IMR-90 (cell line): Measurements from ENCODE around the gene SQSTM1. TPM values are rescaled to one million over a fixed set of nuclear protein-coding genes. Genes with fewer than 3 reads are reported as not detected.

Experiments
- ATAC-seq: fragments of 200-7000 bp; cut with Tn5 transposase; 2 replicates; pipeline ENCODE4 v1.9.1; 2020; ENCODE audit warnings: low read depth, mild to moderate bottlenecking, moderate library complexity
- BruUV-seq: library from RNA; stranded (reverse); fragments of 400-500 nt; replicated peaks from 2 replicates; lab custom pipeline; 2021; lab: Mats Ljungman, UMichigan
- CTCF ChIA-PET: fragments of 300-600 bp; formaldehyde crosslinking; extraction: SDS; loops from one replicate; lab custom pipeline; 2021; ENCODE audit warnings: antibody characterized with exemption; lab: Yijun Ruan, JAX
- POLR2A ChIA-PET: fragments of 300-600 bp; sonication (Branson Sonifier 250); formaldehyde crosslinking; loops from one replicate; lab custom pipeline; 2022; ENCODE audit warnings: antibody characterized with exemption; ENCODE audit not compliant: unreplicated experiment; lab: Charles Lee
- DNase-seq: peaks from one replicate; pipeline ENCODE4 v3.0.0; 2013
- H2AFZ ChIP-seq: replicated peaks from 2 replicates; pipeline ENCODE3; 2013; ENCODE audit warnings: low read length, mild to moderate bottlenecking; ENCODE audit not compliant: poor library complexity
- H2AK5ac ChIP-seq: 2 replicates; pipeline ENCODE4 v1.6.1; 2013; ENCODE audit warnings: low read depth, low read length, inconsistent platforms
- H2AK9ac ChIP-seq: replicated peaks from 2 replicates; pipeline ENCODE3; 2013; ENCODE audit warnings: mild to moderate bottlenecking, low read depth, low read length, moderate library complexity; ENCODE audit not compliant: poor library complexity
- H2BK120ac ChIP-seq: 2 replicates; pipeline ENCODE4 v1.6.1; 2013; ENCODE audit warnings: low read depth, low read length, inconsistent platforms
- H2BK15ac ChIP-seq: 3 replicates; pipeline ENCODE4 v1.6.1; 2013; ENCODE audit warnings: low read depth, low read length, inconsistent platforms
- H2BK20ac ChIP-seq: 2 replicates; pipeline ENCODE4 v1.6.1; 2013; ENCODE audit warnings: low read depth, mild to moderate bottlenecking, inconsistent platforms, low read length, moderate library complexity
- H2BK5ac ChIP-seq: 2 replicates; pipeline ENCODE4 v1.6.1; 2013; ENCODE audit warnings: mild to moderate bottlenecking, low read depth, low read length, inconsistent platforms; ENCODE audit not compliant: poor library complexity, severe bottlenecking
- H3K14ac ChIP-seq: replicated peaks from 2 replicates; pipeline ENCODE4 v1.6.1; 2013; ENCODE audit warnings: low read depth, low read length, inconsistent platforms
- H3K18ac ChIP-seq: 2 replicates; pipeline ENCODE4 v1.6.1; 2013; ENCODE audit warnings: low read depth, low read length, control low read depth
- H3K23ac ChIP-seq: 2 replicates; pipeline ENCODE4 v1.6.1; 2013; ENCODE audit warnings: low read depth, low read length, inconsistent platforms
- H3K27ac ChIP-seq: 2 replicates; pipeline ENCODE4 v1.5.1; 2013; ENCODE audit warnings: mild to moderate bottlenecking, control low read depth, low read length; ENCODE audit not compliant: insufficient read depth
- H3K27me3 ChIP-seq: 2 replicates; pipeline ENCODE4 v1.6.1; 2013; ENCODE audit warnings: low read length; ENCODE audit not compliant: control insufficient read depth, insufficient read depth
- H3K36me3 ChIP-seq: 2 replicates; pipeline ENCODE4 v1.6.1; 2013; ENCODE audit warnings: low read length, mixed read lengths; ENCODE audit not compliant: control insufficient read depth, insufficient read depth
- H3K4ac ChIP-seq: 2 replicates; pipeline ENCODE4 v1.6.1; 2013; ENCODE audit warnings: low read depth, low read length, inconsistent platforms
- H3K4me1 ChIP-seq: 2 replicates; pipeline ENCODE4 v1.6.1; 2013; ENCODE audit warnings: low read length, mixed read lengths; ENCODE audit not compliant: control insufficient read depth, insufficient read depth
- H3K4me2 ChIP-seq: 2 replicates; pipeline ENCODE4 v1.6.1; 2013; ENCODE audit warnings: low read depth, mild to moderate bottlenecking, control low read depth, low read length, moderate library complexity
- H3K4me3 ChIP-seq: 2 replicates; pipeline ENCODE4 v1.5.1; 2013; ENCODE audit warnings: low read depth, mild to moderate bottlenecking, control low read depth, low read length, moderate library complexity; ENCODE audit not compliant: insufficient read depth
- H3K56ac ChIP-seq: 2 replicates; pipeline ENCODE4 v1.6.1; 2013; ENCODE audit warnings: low read length, inconsistent platforms; ENCODE audit not compliant: insufficient read depth; ENCODE audit errors: extremely low read depth
- H3K79me1 ChIP-seq, 2 experiments: 2 replicates each; pipeline ENCODE4 v1.6.1; 2013; ENCODE audit warnings: low read length in 2 of 2, inconsistent platforms in 1 of 2, low read depth in 1 of 2
- H3K9ac ChIP-seq: 2 replicates; pipeline ENCODE4 v1.6.1; 2013; ENCODE audit warnings: low read depth, low read length, control low read depth
- H3K9me1 ChIP-seq: 2 replicates; pipeline ENCODE4 v1.6.1; 2013; ENCODE audit warnings: low read length, inconsistent platforms; ENCODE audit not compliant: insufficient read depth
- H3K9me3 ChIP-seq: 2 replicates; pipeline ENCODE4 v1.6.1; 2013; ENCODE audit warnings: low read length; ENCODE audit not compliant: control insufficient read depth, insufficient read depth
- H4K20me1 ChIP-seq: 2 replicates; pipeline ENCODE4 v1.6.1; 2013; ENCODE audit warnings: low read length, inconsistent platforms; ENCODE audit not compliant: insufficient read depth
- H4K5ac ChIP-seq: 2 replicates; pipeline ENCODE4 v1.6.1; 2013; ENCODE audit warnings: mild to moderate bottlenecking, low read depth, low read length, control low read depth
- H4K8ac ChIP-seq, 2 experiments: 2 replicates each; pipeline ENCODE4 v1.6.1; 2013; ENCODE audit warnings: low read depth in 2 of 2, low read length in 2 of 2, control low read depth in 1 of 2, inconsistent platforms in 1 of 2
- H4K91ac ChIP-seq: 2 replicates; pipeline ENCODE4 v1.6.1; 2013; ENCODE audit warnings: low read depth, low read length, inconsistent platforms; ENCODE audit not compliant: insufficient read depth
- BHLHE40 ChIP-seq: fragments of 150-350 bp; IDR thresholded peaks from 2 replicates; pipeline ENCODE4 v1.6.1; 2016; ENCODE audit warnings: mild to moderate bottlenecking, low read depth, low read length
- CHD1 ChIP-seq: IDR thresholded peaks from 2 replicates; pipeline ENCODE4 v1.6.1; 2012; ENCODE audit warnings: low read depth, low read length, improper control_type of control experiment
- FOS ChIP-seq: fragments of 150-350 bp; IDR thresholded peaks from 2 replicates; pipeline ENCODE4 v1.6.1; 2016; ENCODE audit warnings: low read depth, low read length
- MAFK ChIP-seq: IDR thresholded peaks from 2 replicates; pipeline ENCODE4 v1.6.1; 2012; ENCODE audit warnings: low read depth, low read length, improper control_type of control experiment
- MAZ ChIP-seq: IDR thresholded peaks from 2 replicates; pipeline ENCODE4 v1.6.1; 2012; ENCODE audit warnings: low read depth, mild to moderate bottlenecking, low read length, improper control_type of control experiment, moderate library complexity, borderline replicate concordance
- MXI1 ChIP-seq: IDR thresholded peaks from 2 replicates; pipeline ENCODE4 v1.6.1; 2012; ENCODE audit warnings: low read depth, mild to moderate bottlenecking, low read length, moderate library complexity, borderline replicate concordance
- NFE2L2 ChIP-seq: fragments of 150-350 bp; IDR thresholded peaks from 2 replicates; pipeline ENCODE4 v1.6.1; 2016; ENCODE audit warnings: low read depth, mild to moderate bottlenecking, low read length
- POLR2A ChIP-seq: IDR thresholded peaks from 2 replicates; pipeline ENCODE4 v1.6.1; 2012; ENCODE audit warnings: mild to moderate bottlenecking, low read depth, low read length
- RAD21 ChIP-seq: IDR thresholded peaks from 2 replicates; pipeline ENCODE4 v1.6.1; 2012; ENCODE audit warnings: low read length, improper control_type of control experiment
- RFX5 ChIP-seq: IDR thresholded peaks from 2 replicates; pipeline ENCODE4 v1.8.0; 2012; ENCODE audit warnings: low read depth, mild to moderate bottlenecking, low read length, moderate library complexity
- SMC3 ChIP-seq: fragments of 150-350 bp; IDR thresholded peaks from 2 replicates; pipeline ENCODE4 v1.6.1; 2016; ENCODE audit warnings: low read depth, mild to moderate bottlenecking, antibody characterized with exemption, low read length, moderate library complexity
- USF2 ChIP-seq: fragments of 150-350 bp; IDR thresholded peaks from 2 replicates; pipeline ENCODE4 v1.6.1; 2017; ENCODE audit warnings: mild to moderate bottlenecking, antibody characterized with exemption, low read length, low read depth
- WGBS, 2 experiments: methylation state at CpG; one replicate each; pipeline versions ENCODE4 v1.1.5 to v1.1.7; 2013; ENCODE audit warnings: missing lambda C conversion rate in 2 of 2; ENCODE audit not compliant: insufficient read length in 1 of 2; ENCODE audit errors: extremely low coverage in 2 of 2; 5-methylcytosine and 5-hydroxymethylcytosine counted together
- dilution Hi-C: fragments of 300-500 bp; cut with HindIII; formaldehyde crosslinking; loops from one replicate; pipeline ENCODE4 v1.14.3; 2018; ENCODE audit warnings: low sequenced_read_pairs; ENCODE audit not compliant: unreplicated experiment
- in situ Hi-C: fragments of 300-500 bp; cut with MboI; formaldehyde crosslinking; loops from 3 replicates; pipeline ENCODE4 v1.14.3; 2019; ENCODE audit warnings: low sequenced_read_pairs, inconsistent platforms, mixed read lengths
- intact Hi-C: fragments of 100-400 bp; cut with micrococcal nuclease; formaldehyde crosslinking; loops from 2 replicates; pipeline ENCODE4 v1.10.0; 2022
- polyA plus RNA-seq, 3 experiments: library from polyadenylated mRNA; depleted of rRNA; stranded (reverse); fragments of >200 nt; gene quantifications; 2 replicates each; pipeline ENCODE4 v1.2.3, GENCODE V29; 2012; ENCODE audit warnings: low replicate concordance in 1 of 3
- total RNA-seq: library from RNA; depleted of rRNA; stranded (reverse); fragments of >200 nt; gene quantifications from 2 replicates; pipeline ENCODE4 v1.2.3, GENCODE V29; 2012

Gene SQSTM1
- total and polyA plus RNA-seq, 2 of the 4 experiments (the other 2 are of a cell fraction), result 152 to 184 TPM

- in situ Hi-C loops, result no loop called here
- Histone ChIP-seq H3K79me1 (peaks cover 4 to 34% of the 10 kb centered on the region in 2 experiments), H3K9ac (peak overlapping the region; percentile 22; the same call in 1 of the 2 replicates), H3K4me1 (peaks cover 29% of the 10 kb centered on the region), H2AK5ac (peak overlapping the region; percentile 96), H3K4ac (peak overlapping the region; percentile 97), H4K91ac (peak overlapping the region; percentile 95), H3K23ac (peak overlapping the region; percentile 91), H3K4me2 (peak overlapping the region; percentile 60; the same call in 1 of the 2 replicates), H4K20me1 (peaks cover 25% of the 10 kb centered on the region), H2AFZ (peak overlapping the region; percentile 89), H3K36me3 (peaks cover 17% of the 10 kb centered on the region), H2BK120ac (peak overlapping the region; percentile 96), H3K9me3 (no peaks in the 10 kb centered on the region), H2BK15ac (peak overlapping the region; percentile 87; the same call in 2 of the 3 replicates), H3K27ac (peak overlapping the region; percentile 99), H2AK9ac (peak overlapping the region; percentile 96), H2BK5ac (peak overlapping the region; percentile 75), H3K27me3 (no peaks in the 10 kb centered on the region), H3K56ac (no peak overlapping the region), H3K18ac (peak overlapping the region; percentile 84), H4K8ac (peak overlapping the region; percentile 89 to 93), H3K4me3 (no peak overlapping the region), H2BK20ac (peak overlapping the region; percentile 89), H3K14ac (peak overlapping the region; percentile 93), H4K5ac (peak overlapping the region; percentile 81), H3K9me1 (peaks cover 29% of the 10 kb centered on the region)
- no TSS peak for BruUV-seq
- no peak for TF ChIP-seq FOS
- no peak for TF ChIP-seq CHD1
- TF ChIP-seq MAZ, result no peak
- TF ChIP-seq POLR2A, result no peak
- TF ChIP-seq USF2, result no peak
- no peak for TF ChIP-seq SMC3
- no peak for TF ChIP-seq RAD21
- no peak for TF ChIP-seq MXI1
- TF ChIP-seq NFE2L2, result no peak
- no peak for TF ChIP-seq RFX5
- TF ChIP-seq MAFK, result no peak
- no peak for TF ChIP-seq BHLHE40
- ATAC-seq (no peak), DNase-seq (no peak)
- ChIA-PET CTCF (no interaction called here), POLR2A (interaction anchor here (0.7 kb wide), 1 partner anchor 10 kb away, joined by 4 read pairs; no protein-coding TSS in a partner anchor)
- 87% methylated on average over 5 of the region's 14 CpGs; no CpG with 5 or more reads in 1 of the 2 experiments for WGBS, 2 experiments
- dilution Hi-C loops, result no loop called here
- intact Hi-C loops, result no loop called here
Observed at GRCh38 chr5:179817890-179818745, 2.6 kb upstream of the SQSTM1 start.
